Neural cell (in vitro differentiated cells): Measurements from ENCODE around the gene SCUBE1. TPM values are rescaled to one million over a fixed set of nuclear protein-coding genes. Genes with fewer than 3 reads are reported as not detected.

Experiments
- H2AFZ ChIP-seq: fragments of 200-600, 300-800 bp; sonication (generic), shearing (Covaris generic); 2 replicates; pipeline ENCODE4 v1.6.0; 2014; ENCODE audit warnings: low read depth, mild to moderate bottlenecking, antibody characterized with exemption, low read length, moderate library complexity
- H3F3A ChIP-seq: fragments of 200-600 bp; shearing (Covaris generic); 2 replicates; pipeline ENCODE4 v1.6.1; 2016; ENCODE audit warnings: mild to moderate bottlenecking, moderate library complexity, mixed read lengths, antibody characterized with exemption, low read length; ENCODE audit not compliant: insufficient read depth, poor library complexity, severe bottlenecking
- H3K27ac ChIP-seq: fragments of 200-600, 300-800 bp; sonication (generic), shearing (Covaris generic); 2 replicates; pipeline ENCODE4 v1.5.1; 2014; ENCODE audit warnings: mild to moderate bottlenecking, low read length, moderate library complexity
- H3K27me3 ChIP-seq: fragments of 300-800, 200-600 bp; sonication (generic), shearing (Covaris generic); 2 replicates; pipeline ENCODE4 v1.6.0; 2014; ENCODE audit warnings: mild to moderate bottlenecking, low read depth, low read length, moderate library complexity; ENCODE audit not compliant: insufficient read depth
- H3K36me3 ChIP-seq: fragments of 300-800, 200-600 bp; sonication (generic), shearing (Covaris generic); 2 replicates; pipeline ENCODE4 v1.5.1; 2014; ENCODE audit warnings: mild to moderate bottlenecking, antibody characterized with exemption, low read length, moderate library complexity; ENCODE audit not compliant: insufficient read depth
- H3K4me2 ChIP-seq: fragments of 300-800, 200-600 bp; sonication (generic), shearing (Covaris generic); 2 replicates; pipeline ENCODE4 v1.6.0; 2014; ENCODE audit warnings: mild to moderate bottlenecking, low read length
- H3K4me3 ChIP-seq: fragments of 300-800, 200-600 bp; sonication (generic), shearing (Covaris generic); 2 replicates; pipeline ENCODE4 v1.5.1; 2014; ENCODE audit warnings: mild to moderate bottlenecking, low read length, moderate library complexity
- H3K79me2 ChIP-seq: fragments of 200-600 bp; shearing (Covaris generic); replicated peaks from 2 replicates; pipeline ENCODE4 v1.6.0; 2014; ENCODE audit warnings: mild to moderate bottlenecking, low read length, moderate library complexity; ENCODE audit not compliant: insufficient read depth
- H3K9ac ChIP-seq: fragments of 300-800, 200-600 bp; sonication (generic), shearing (Covaris generic); 2 replicates; pipeline ENCODE4 v1.6.1; 2016; ENCODE audit warnings: mild to moderate bottlenecking, low read length, mixed read lengths
- H3K9me2 ChIP-seq: fragments of 200-600 bp; shearing (Covaris generic); 2 replicates; pipeline ENCODE4 v1.6.1; 2016; ENCODE audit warnings: mild to moderate bottlenecking, low read length, mixed read lengths; ENCODE audit not compliant: insufficient read depth
- H3K9me3 ChIP-seq: fragments of 200-600, 300-800 bp; sonication (generic), shearing (Covaris generic); 2 replicates; pipeline ENCODE4 v1.6.1; 2016; ENCODE audit warnings: mild to moderate bottlenecking, mixed run types, low read length, moderate library complexity, mixed read lengths
- H4K20me1 ChIP-seq: fragments of 200-600 bp; shearing (Covaris generic); 2 replicates; pipeline ENCODE4 v1.6.1; 2016; ENCODE audit warnings: mild to moderate bottlenecking, mixed run types; ENCODE audit not compliant: insufficient read depth
- CTCF ChIP-seq: fragments of 450-650 bp; IDR thresholded peaks from 2 replicates; pipeline ENCODE4 v1.5.1; 2014; ENCODE audit warnings: antibody characterized with exemption, mild to moderate bottlenecking, moderate library complexity; ENCODE audit not compliant: poor library complexity, severe bottlenecking
- EP300 ChIP-seq: fragments of 450-650 bp; conservative IDR thresholded peaks from 2 replicates; pipeline ENCODE4 v1.6.1; 2014; ENCODE audit warnings: antibody characterized with exemption, mild to moderate bottlenecking, moderate library complexity; ENCODE audit not compliant: poor library complexity, severe bottlenecking
- EZH2 ChIP-seq: fragments of 200-600, 300-800 bp; shearing (Covaris generic), sonication (generic); IDR thresholded peaks from 2 replicates; pipeline ENCODE4 v1.6.1; 2014; ENCODE audit warnings: antibody characterized with exemption, low read length, borderline replicate concordance, mild to moderate bottlenecking; ENCODE audit not compliant: insufficient read depth, poor library complexity, severe bottlenecking
- MXI1 ChIP-seq: fragments of 450-650 bp; conservative IDR thresholded peaks from 2 replicates; pipeline ENCODE4 v1.6.1; 2014; ENCODE audit warnings: antibody characterized with exemption, mild to moderate bottlenecking; ENCODE audit not compliant: poor library complexity, severe bottlenecking
- POLR2AphosphoS5 ChIP-seq: IDR thresholded peaks from 2 replicates; pipeline ENCODE4 v1.6.1; 2012
- RAD21 ChIP-seq: fragments of 450-650 bp; conservative IDR thresholded peaks from 2 replicates; pipeline ENCODE4 v1.6.1; 2014; ENCODE audit warnings: antibody characterized with exemption, mild to moderate bottlenecking, moderate library complexity
- REST ChIP-seq: IDR thresholded peaks from 2 replicates; pipeline ENCODE4 v1.6.1; 2012; ENCODE audit warnings: borderline replicate concordance
- SMC3 ChIP-seq: fragments of 450-650 bp; conservative IDR thresholded peaks from 2 replicates; pipeline ENCODE4 v1.6.1; 2014; ENCODE audit warnings: antibody characterized with exemption, mild to moderate bottlenecking, moderate library complexity; ENCODE audit not compliant: poor library complexity
- TAF1 ChIP-seq: IDR thresholded peaks from 2 replicates; pipeline ENCODE4 v1.6.1; 2012; ENCODE audit warnings: low read depth
- polyA plus RNA-seq: library from polyadenylated mRNA; depleted of rRNA; stranded (reverse); fragments of >200 nt; gene quantifications from 2 replicates; pipeline ENCODE4 v1.2.3, GENCODE V29; 2014

Gene SCUBE1
- polyA plus RNA-seq, 1 donor from 2014 or later = 8.4 TPM

- no peaks in the 10 kb centered on the region for H3K9me2 ChIP-seq
- no peaks in the 10 kb centered on the region for H3F3A ChIP-seq
- no peak overlapping the region for H3K4me2 ChIP-seq
- no peaks in the 10 kb centered on the region for H4K20me1 ChIP-seq
- no peak overlapping the region for H3K4me3 ChIP-seq
- H3K79me2 ChIP-seq = no peaks in the 10 kb centered on the region
- no peak overlapping the region for H3K27ac ChIP-seq
- H2AFZ ChIP-seq = no peak overlapping the region
- H3K9ac ChIP-seq = no peak overlapping the region
- H3K9me3 ChIP-seq = no peaks in the 10 kb centered on the region
- no peaks in the 10 kb centered on the region for H3K36me3 ChIP-seq
- TF ChIP-seq TAF1 = no peak
- H3K27me3 ChIP-seq = no peaks in the 10 kb centered on the region
These were observed 72.8 kb downstream of the SCUBE1 start for GRCh38 chr22:43270314-43270908.

GRCh38 chr22:43269646-43270045, 73.5 kb downstream of the SCUBE1 start:
- H2AFZ ChIP-seq = no peak overlapping the region
- no peaks in the 10 kb centered on the region for H3F3A ChIP-seq
- no peak overlapping the region for H3K4me2 ChIP-seq
- H3K9me2 ChIP-seq = no peaks in the 10 kb centered on the region
- TF ChIP-seq MXI1 (no peak), EZH2 (no peak), RAD21 (no peak), CTCF (no peak), EP300 (no peak)
- no peaks in the 10 kb centered on the region for H3K9me3 ChIP-seq
- no peaks in the 10 kb centered on the region for H3K27me3 ChIP-seq
- no peak overlapping the region for H3K4me3 ChIP-seq
- no peaks in the 10 kb centered on the region for H3K36me3 ChIP-seq
- no peak overlapping the region for H3K9ac ChIP-seq
- peak overlapping the region; percentile 20 for H3K27ac ChIP-seq
- no peaks in the 10 kb centered on the region for H3K79me2 ChIP-seq
- no peaks in the 10 kb centered on the region for H4K20me1 ChIP-seq

GRCh38 chr22:43269246-43269645, 73.9 kb downstream of the SCUBE1 start:
- Histone ChIP-seq H2AFZ (no peak overlapping the region), H3K9ac (no peak overlapping the region), H3K9me2 (no peaks in the 10 kb centered on the region), H3K4me3 (no peak overlapping the region), H3K9me3 (no peaks in the 10 kb centered on the region), H3K4me2 (no peak overlapping the region), H3K36me3 (no peaks in the 10 kb centered on the region), H3K27ac (peak overlapping the region; percentile 29), H3K79me2 (no peaks in the 10 kb centered on the region), H3K27me3 (no peaks in the 10 kb centered on the region), H4K20me1 (no peaks in the 10 kb centered on the region), H3F3A (no peaks in the 10 kb centered on the region)
- no peak for TF ChIP-seq RAD21
- no peak for TF ChIP-seq EZH2
- no peak for TF ChIP-seq MXI1
- no peak for TF ChIP-seq POLR2AphosphoS5
- no peak for TF ChIP-seq EP300
- no peak for TF ChIP-seq SMC3
- TF ChIP-seq TAF1 = no peak
- no peak for TF ChIP-seq REST
- no peak for TF ChIP-seq CTCF
